HG02852 (cell line): Measurements from ENCODE around the gene COMMD1.

Experiments used
- ATAC-seq: cut with Tn5 transposase; IDR thresholded peaks from one replicate; pipeline ENCODE4 v1.9.1; 2021; ENCODE audit warnings: mild to moderate bottlenecking, moderate library complexity; ENCODE audit not compliant: unreplicated experiment

Gene COMMD1

DNA sequence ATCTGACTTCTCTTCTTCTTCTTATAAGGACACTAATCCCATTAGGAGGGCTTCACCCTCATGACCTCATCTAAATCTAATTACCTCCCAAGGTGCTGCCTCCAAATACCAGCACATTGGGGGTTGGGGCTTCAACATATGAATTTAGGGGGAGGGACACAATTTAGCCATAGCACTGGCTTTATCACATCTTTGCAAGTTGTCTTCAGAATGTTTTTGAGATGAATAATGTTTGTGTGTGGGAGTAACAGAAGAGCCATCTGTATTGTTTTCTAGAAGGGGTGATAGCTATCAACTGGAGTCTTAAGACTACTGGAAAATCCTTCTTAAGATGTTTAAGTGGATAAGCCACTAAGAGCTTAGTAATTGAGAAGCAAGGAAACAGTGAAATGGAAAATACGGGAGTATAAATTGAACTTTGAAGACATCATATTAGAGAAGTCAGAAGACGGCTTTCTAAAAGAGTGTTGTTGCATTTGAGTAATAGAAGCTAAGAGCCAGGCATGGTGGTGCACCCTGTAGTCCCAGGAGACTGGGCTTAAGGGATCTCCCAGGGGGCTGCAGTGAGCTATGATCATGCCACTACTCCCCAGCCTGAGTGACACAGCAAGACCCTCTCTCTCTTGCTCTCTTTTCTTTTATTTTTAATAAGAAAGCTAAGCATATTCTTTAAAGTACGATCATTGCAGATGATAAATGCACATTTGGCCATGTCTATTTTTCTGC lies 257.8 kb downstream of the COMMD1 start:
- ATAC-seq: no peak

DNA sequence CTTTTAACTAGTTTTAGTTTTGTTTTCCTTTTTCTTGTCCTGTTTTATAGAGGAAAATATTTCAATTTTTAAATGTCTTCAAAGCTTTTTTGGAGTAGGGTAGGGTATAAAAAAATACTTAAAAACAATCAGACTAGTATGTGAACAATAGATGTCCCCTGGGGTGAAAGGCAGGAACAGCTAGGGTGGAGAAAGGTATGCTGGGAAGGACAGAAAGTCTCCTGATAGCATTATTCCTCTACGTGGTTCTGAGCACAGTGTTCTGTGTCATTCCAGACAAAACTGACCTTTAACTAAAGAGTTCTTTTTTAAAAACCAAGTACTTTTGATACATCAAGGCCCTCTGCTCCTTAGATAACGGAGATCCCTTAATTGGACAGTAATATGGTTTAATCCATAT lies 258.4 kb downstream of the COMMD1 start:
- no peak for ATAC-seq

DNA sequence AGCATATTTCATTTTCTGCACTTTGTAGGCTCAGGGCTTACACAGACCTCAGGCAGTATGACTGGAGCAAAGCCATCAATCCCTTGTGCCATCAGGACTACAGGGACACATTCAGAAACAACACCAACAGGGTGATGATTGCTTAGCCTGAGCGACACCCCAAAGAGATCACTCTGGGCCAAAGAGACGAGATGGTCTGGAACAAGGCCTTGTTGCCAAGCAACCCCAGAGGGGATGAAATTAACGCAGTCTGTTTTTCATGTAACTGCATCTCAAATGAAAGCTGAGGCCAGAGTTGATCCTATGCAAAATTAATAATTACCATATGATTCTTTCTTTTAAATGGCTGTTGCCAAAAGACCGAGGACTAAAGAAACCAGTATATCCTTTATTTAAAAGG lies 270.3 kb downstream of the COMMD1 start:
- ATAC-seq: no peak

DNA sequence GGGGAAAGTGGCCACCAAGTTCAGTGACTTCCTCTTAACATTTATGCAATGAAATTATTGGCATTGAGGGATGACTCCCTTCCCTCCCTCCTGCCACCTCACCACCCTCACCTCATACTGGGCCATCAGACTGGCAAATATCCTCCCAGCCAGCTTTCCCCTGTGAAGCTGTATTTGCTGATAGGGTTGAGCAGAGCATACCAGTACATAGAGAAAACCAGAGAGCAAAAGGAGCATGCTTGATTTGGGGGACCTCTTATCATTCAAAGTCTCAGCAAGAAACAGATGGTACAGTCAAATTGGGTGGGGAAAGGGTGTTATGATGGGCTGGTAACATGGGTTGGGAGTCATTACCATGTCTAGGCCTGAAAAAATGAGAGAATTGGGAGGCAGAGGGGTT lies 271.3 kb downstream of the COMMD1 start:
- no peak for ATAC-seq

DNA sequence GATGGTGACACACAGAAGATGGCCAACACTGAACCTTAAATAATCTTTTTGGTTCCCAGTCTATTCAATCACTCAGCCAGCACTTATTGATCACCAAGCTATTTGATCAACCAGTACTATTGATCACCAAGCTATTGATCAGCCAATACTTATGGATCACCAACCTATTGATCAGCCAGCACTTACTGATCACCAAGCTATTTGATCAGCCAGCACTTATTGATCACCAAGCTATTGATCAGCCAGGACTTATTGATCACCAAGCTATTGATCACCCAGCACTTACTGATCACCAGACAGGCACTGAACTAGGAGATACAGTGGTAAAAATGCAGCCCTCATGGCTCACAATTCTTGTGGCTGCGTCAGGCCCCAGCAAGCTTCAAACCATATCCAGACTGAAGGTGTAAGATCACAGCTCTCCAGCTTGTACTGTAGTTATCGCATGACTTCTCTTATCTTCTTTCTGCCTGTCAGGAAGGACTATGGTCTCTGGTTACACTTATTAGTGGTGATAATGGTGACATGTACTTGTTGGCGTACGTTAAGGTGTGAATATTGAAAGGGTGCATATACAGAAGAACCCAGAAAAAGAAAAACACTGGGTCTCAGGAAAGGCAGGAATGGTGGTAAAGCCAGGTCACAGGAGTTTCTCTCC lies 272.0 kb downstream of the COMMD1 start:
- no peak for ATAC-seq

DNA sequence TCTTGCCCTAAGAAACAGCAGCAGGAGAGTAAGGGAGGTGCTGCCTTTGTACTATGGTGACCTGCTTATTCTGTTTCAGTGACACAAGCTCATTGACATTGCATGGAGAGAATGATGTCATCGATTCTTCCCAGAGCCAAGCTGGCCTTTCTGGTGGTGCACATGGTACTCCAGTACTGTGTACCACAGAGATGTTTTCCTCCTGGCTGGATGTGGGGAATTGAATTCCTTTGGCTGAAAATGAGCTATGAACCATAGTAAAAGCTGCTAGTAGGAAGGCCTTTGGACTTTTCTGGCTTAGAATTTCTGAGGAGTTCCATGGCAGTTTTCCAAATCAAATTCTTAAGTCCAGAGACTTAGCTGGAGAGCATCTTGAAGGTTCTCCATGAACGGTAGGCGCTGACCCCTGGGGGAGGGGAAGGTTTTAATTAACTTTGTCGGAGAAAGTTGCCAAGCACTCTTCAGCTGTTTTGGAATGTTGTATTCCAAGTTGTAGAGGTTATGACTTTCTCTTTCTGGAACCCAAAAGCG lies 273.3 kb downstream of the COMMD1 start:
- no peak for ATAC-seq

DNA sequence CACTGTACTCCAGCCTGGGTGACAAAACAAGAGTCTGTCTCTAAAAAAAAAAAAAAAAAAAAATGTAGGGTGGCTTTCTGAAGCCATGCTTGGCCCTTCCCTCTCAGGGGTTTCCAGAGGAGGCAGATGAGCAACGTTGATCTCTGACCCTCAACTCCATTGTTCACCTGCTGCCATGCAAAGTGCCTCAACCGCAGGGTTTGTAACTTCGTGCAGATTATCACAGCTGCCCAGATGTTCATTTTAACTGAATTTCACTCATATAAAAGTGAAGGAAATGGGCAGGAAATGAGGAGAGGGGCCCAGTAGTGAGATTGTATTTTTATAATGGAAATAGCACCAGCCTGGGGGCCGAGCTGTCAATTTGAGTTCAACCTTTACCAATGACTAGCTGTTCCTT lies 275.5 kb downstream of the COMMD1 start:
- no peak for ATAC-seq

DNA sequence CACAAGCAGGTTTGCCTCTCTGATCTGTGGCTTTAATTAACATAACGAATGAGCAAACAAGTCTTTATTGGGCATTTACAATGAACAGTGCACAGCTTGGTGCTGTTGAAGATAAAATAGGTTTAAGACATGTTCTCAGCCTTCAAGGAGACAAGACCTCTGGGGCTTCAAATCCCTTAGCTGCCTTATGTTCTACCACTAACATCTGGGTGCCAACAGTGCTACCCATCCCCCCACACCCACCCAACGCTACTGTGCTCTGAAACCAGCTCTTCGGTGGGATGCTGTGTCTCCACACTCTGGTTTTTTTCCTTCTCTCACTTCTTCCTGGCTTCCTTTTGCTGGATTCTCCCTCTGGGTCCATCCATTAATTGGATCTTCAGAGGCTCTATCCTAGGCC lies 276.4 kb downstream of the COMMD1 start:
- ATAC-seq: no peak

DNA sequence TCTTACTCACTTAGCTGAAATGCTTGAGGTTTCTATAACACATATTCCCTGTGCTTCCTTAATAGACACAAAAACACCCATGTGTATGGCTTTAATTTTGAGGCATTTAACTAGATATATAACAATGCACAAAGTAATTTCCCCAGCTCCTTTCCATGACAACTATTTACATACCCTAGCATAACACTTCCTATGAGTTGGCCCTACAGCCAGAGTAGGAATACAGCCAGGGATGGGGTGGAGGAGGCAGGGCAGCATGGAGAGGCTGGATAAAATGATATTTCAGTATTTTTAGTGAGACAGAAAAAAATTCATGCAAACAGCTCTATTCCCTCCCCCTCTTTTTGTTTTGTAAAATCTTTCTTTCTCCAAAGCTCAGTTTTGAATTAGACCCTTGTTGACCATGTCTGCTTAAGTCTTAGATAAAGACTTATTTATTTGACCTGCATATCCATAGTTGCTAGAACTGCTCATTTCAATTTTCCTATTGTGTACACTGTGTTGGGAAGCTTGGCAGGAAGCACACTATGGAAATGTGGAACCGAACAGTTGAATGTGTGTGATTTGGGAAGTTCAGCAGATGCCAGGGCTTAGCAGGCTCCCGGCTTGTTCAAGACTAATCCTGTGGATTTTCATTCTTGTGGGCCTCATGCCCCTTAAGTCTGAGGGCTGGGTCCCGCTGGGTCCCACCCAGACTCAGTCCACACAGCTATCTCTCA lies 279.2 kb downstream of the COMMD1 start:
- no peak for ATAC-seq
